ENCODE results near the gene KRAS.

Gene KRAS

GRCh38 chr12:25256826-25257225 is 6.1 kb upstream of the KRAS start:
- Histone ChIP-seq H3K27me3 (ENCODE audit: control insufficient read depth, low read length) (no peaks in the 10 kb centered on the region), H3K27ac (ENCODE audit: low read depth, low read length) (no peak overlapping the region), H4K20me1 (ENCODE audit: control insufficient read depth, insufficient read depth, low read depth, low read length) (no peaks in the 10 kb centered on the region), H3K4me1 (ENCODE audit: control insufficient read depth, low read length) (peaks cover 25% of the 10 kb centered on the region), H3K9me3 (ENCODE audit: control insufficient read depth, insufficient read depth, low read length) (no peaks in the 10 kb centered on the region), H3K4me3 (ENCODE audit: low read length) (no peak overlapping the region), H3K9me2 (replicated peaks; ENCODE audit: control insufficient read depth, low read length) (no peaks in the 10 kb centered on the region), H3K79me2 (ENCODE audit: control insufficient read depth, low read length) (no peaks in the 10 kb centered on the region), H3F3A (ENCODE audit: control insufficient read depth, insufficient read depth) (peaks cover 3% of the 10 kb centered on the region; the same call in 1 of the 2 replicates), H3K4me2 (ENCODE audit: low read length) (no peak overlapping the region), H3K36me3 (ENCODE audit: control insufficient read depth, low read length) (no peaks in the 10 kb centered on the region)
- TF ChIP-seq, protein P1, sequence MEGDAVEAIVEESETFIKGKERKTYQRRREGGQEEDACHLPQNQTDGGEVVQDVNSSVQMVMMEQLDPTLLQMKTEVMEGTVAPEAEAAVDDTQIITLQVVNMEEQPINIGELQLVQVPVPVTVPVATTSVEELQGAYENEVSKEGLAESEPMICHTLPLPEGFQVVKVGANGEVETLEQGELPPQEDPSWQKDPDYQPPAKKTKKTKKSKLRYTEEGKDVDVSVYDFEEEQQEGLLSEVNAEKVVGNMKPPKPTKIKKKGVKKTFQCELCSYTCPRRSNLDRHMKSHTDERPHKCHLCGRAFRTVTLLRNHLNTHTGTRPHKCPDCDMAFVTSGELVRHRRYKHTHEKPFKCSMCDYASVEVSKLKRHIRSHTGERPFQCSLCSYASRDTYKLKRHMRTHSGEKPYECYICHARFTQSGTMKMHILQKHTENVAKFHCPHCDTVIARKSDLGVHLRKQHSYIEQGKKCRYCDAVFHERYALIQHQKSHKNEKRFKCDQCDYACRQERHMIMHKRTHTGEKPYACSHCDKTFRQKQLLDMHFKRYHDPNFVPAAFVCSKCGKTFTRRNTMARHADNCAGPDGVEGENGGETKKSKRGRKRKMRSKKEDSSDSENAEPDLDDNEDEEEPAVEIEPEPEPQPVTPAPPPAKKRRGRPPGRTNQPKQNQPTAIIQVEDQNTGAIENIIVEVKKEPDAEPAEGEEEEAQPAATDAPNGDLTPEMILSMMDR (IDR thresholded peaks at IDR 0.05; ENCODE audit: low read depth, low read length, poor library complexity, severe bottlenecking), result no peak
- no peak for TF ChIP-seq EZH2phosphoT487 (IDR thresholded peaks at IDR 0.05; ENCODE audit: borderline replicate concordance, low read length)

DNA sequence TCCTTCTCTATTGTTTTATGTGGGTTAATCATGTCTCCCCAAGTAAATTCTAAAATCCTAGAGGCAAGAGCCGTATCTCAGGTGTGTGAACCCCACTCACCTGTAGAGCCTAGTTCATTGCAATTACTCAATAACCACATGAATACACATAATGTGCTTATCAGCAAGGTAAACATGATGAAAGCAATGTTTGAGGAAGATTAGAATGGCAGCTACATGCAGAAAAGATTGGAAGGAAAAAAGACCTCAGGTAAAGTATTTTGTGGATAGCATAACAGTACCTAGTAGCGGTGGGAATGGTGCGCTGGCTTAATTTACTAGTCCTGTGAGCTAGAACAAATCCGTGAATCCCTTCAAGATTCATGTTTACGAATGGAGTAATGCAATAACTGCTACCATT is 5.3 kb upstream of the KRAS start:
- Histone ChIP-seq H3K9me2 (replicated peaks; ENCODE audit: control insufficient read depth, low read length) (no peaks in the 10 kb centered on the region), H3K9me3 (ENCODE audit: control insufficient read depth, insufficient read depth, low read length) (no peaks in the 10 kb centered on the region), H3K4me3 (ENCODE audit: low read length) (no peak overlapping the region), H3K79me2 (ENCODE audit: control insufficient read depth, low read length) (no peaks in the 10 kb centered on the region), H4K20me1 (ENCODE audit: control insufficient read depth, insufficient read depth, low read depth, low read length) (no peaks in the 10 kb centered on the region), H3K27ac (ENCODE audit: low read depth, low read length) (no peak overlapping the region), H3F3A (ENCODE audit: control insufficient read depth, insufficient read depth) (peaks cover 3% of the 10 kb centered on the region), H3K27me3 (ENCODE audit: control insufficient read depth, low read length) (no peaks in the 10 kb centered on the region), H3K4me2 (ENCODE audit: low read length) (no peak overlapping the region), H3K4me1 (ENCODE audit: control insufficient read depth, low read length) (peaks cover 31% of the 10 kb centered on the region), H3K36me3 (ENCODE audit: control insufficient read depth, low read length) (no peaks in the 10 kb centered on the region)
- no peak for TF ChIP-seq EZH2phosphoT487 (IDR thresholded peaks at IDR 0.05; ENCODE audit: borderline replicate concordance, low read length)
- TF ChIP-seq, protein P1 (IDR thresholded peaks at IDR 0.05; ENCODE audit: low read depth, low read length, poor library complexity, severe bottlenecking), result no peak

DNA sequence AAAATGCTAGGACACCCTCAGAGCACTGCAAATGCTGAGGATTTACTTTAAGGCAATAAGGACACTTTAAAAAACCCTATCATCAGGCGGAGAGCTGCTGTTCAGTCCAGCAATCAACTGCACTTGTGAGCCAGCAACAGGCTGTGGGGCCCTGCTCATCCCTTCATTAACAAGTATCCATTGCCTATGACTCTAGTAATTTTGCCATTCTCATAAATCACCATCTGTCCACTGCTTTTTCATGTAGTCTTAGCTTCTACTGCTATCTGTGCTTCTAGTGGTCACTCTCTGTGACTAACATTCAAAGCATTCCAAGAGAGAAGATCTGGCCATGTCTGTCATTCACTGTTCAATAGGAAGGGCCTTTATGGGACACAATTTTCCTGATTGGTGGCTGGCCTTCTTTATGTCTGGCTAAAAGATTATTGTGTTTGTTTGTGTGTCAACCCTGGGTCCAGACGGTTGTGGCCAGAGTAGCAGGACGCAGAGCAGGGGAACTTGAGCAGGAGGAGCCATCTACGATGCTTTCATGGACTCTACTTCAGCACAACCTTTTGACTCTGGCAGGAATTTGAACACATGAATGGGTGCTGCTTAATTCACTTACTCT is 3.6 kb upstream of the KRAS start:
- TF ChIP-seq, protein P1 (IDR thresholded peaks at IDR 0.05; ENCODE audit: low read depth, low read length, poor library complexity, severe bottlenecking), result no peak
- no peak for TF ChIP-seq EZH2phosphoT487 (IDR thresholded peaks at IDR 0.05; ENCODE audit: borderline replicate concordance, low read length)
- no peak overlapping the region for H3K4me2 ChIP-seq (ENCODE audit: low read length)
- no peaks in the 10 kb centered on the region; the same call in 1 of the 2 replicates for H3K36me3 ChIP-seq (ENCODE audit: control insufficient read depth, low read length)
- no peaks in the 10 kb centered on the region for H4K20me1 ChIP-seq (ENCODE audit: control insufficient read depth, insufficient read depth, low read depth, low read length)
- no peaks in the 10 kb centered on the region for H3K27me3 ChIP-seq (ENCODE audit: control insufficient read depth, low read length)
- no peak overlapping the region for H3K4me3 ChIP-seq (ENCODE audit: low read length)
- H3K9me3 ChIP-seq (ENCODE audit: control insufficient read depth, insufficient read depth, low read length), result no peaks in the 10 kb centered on the region
- no peaks in the 10 kb centered on the region for H3K9me2 ChIP-seq (replicated peaks; ENCODE audit: control insufficient read depth, low read length)
- H3K27ac ChIP-seq (ENCODE audit: low read depth, low read length), result no peak overlapping the region
- peaks cover 9% of the 10 kb centered on the region for H3K79me2 ChIP-seq (ENCODE audit: control insufficient read depth, low read length)
- peaks cover 36% of the 10 kb centered on the region for H3K4me1 ChIP-seq (ENCODE audit: control insufficient read depth, low read length)
- peaks cover 3% of the 10 kb centered on the region for H3F3A ChIP-seq (ENCODE audit: control insufficient read depth, insufficient read depth)

Measured in DOHH2 (cell line).